Ovary (tissue), 10 donors: ENCODE data around the gene SLC6A18. TPM values are rescaled to one million over a fixed set of nuclear protein-coding genes. Genes with fewer than 3 reads are reported as not detected.

ENCODE experiments used
- DNase-seq, 5 donors: peaks; one replicate each; pipeline ENCODE4 v3.0.0-alpha.2; 2019 to 2020
- H3K27ac ChIP-seq, 2 donors: fragments of 200-600 bp; one replicate each; pipeline versions ENCODE4 v1.5.1 to v1.8.0; 2019 to 2022
- H3K27me3 ChIP-seq: fragments of 200-600 bp; one replicate; pipeline ENCODE4 v1.8.0; 2022
- H3K36me3 ChIP-seq: fragments of 200-600 bp; sonication (generic); one replicate; pipeline ENCODE4 v1.5.1; 2019
- H3K4me1 ChIP-seq: one replicate; pipeline ENCODE4 v1.8.1; 2013; ENCODE audit warnings: mild to moderate bottlenecking, moderate library complexity; ENCODE audit not compliant: insufficient read depth
- H3K4me3 ChIP-seq: fragments of 200-600 bp; sonication (generic); one replicate; pipeline ENCODE4 v1.5.1; 2017
- H3K9me3 ChIP-seq, 2 donors: fragments of 200-600 bp in 1 of 2; sonication (generic) in 1 of 2; one replicate each; pipeline versions ENCODE4 v1.5.1 to v1.8.1; 2013 to 2019; ENCODE audit warnings: mild to moderate bottlenecking in 1 of 2, moderate library complexity in 1 of 2
- EP300 ChIP-seq: sonication (generic); formaldehyde crosslinking; IDR thresholded peaks from one replicate; pipeline ENCODE4 v1.6.1; 2017; ENCODE audit warnings: antibody characterized with exemption
- POLR2A ChIP-seq: fragments of 450-650 bp; IDR thresholded peaks from one replicate; pipeline ENCODE4 v1.6.1; 2017; ENCODE audit warnings: antibody characterized with exemption, mild to moderate bottlenecking, moderate library complexity
- WGBS, 3 donors: extraction: QIAGEN DNeasy Blood & Tissue Kit in 1 of 3; methylation state at CpG; one replicate each; pipeline versions ENCODE4 v1.1.5 to v1.1.7; 2013 to 2017; 5-methylcytosine and 5-hydroxymethylcytosine counted together
- intact Hi-C, 4 donors: fragments of 100-400 bp; cut with DNase I; formaldehyde crosslinking; loops; one replicate each; pipeline versions ENCODE4 v1.11.0 to v1.15.1; 2022 to 2023
- long read RNA-seq, 3 donors: library from polyadenylated mRNA in 2 of 3; unstranded in 2 of 3; transcript quantifications; one replicate each; pipeline ENCODE4 v2.0.0 and lab custom pipeline, GENCODE V29; 2021 to 2026
- polyA plus RNA-seq, 2 donors: library from polyadenylated mRNA; stranded (reverse); fragments of 200-250 nt in 1 of 2; fragments of 350-450 nt in 1 of 2; fragmentation: Illumina TruSeq in 1 of 2; extraction: RNeasy Lipid Tissue Mini Kit (QIAGEN cat#74804) in 1 of 2; gene quantifications; one replicate each; pipeline ENCODE4 v1.2.3, GENCODE V29; 2013 to 2014
- total RNA-seq, 7 donors: library from RNA; depleted of rRNA in 2 of 7; stranded (reverse); fragments of >200 nt in 2 of 7; fragmentation: NEBNext Ultra II Directional in 3 of 7; extraction: Animal tissue kit (Norgen Biotek cat#: 25700) in 3 of 7; gene quantifications; one replicate each; pipeline versions ENCODE4 v1.1.0 to v1.2.4, GENCODE V29; 2016 to 2023
- TF ChIP-seq, protein P1 (sequence below), 3 donors: fragments of 450-650 bp in 2 of 3; fragments of 200-600 bp in 1 of 3; IDR thresholded peaks; one replicate each; pipeline versions ENCODE4 v1.5.1 to v1.8.0; 2016 to 2022; ENCODE audit warnings: antibody characterized with exemption in 3 of 3, mild to moderate bottlenecking in 1 of 3
- donor health status: DM: no; HTN: no; CAD: no; lungs with moderate emphysema.
- donor health status: DM: no; HTN: no; CAD: no.
- donor health status: Bipolar disorder and iron deficiency.
- donor health status: DM: yes; HTN: yes; CAD: no.
- donor health status: DM: no; HTN: no; CAD: no.
- donor health status: DM: yes; HTN: yes; CAD: no.

SLC6A18 gene, protein sequence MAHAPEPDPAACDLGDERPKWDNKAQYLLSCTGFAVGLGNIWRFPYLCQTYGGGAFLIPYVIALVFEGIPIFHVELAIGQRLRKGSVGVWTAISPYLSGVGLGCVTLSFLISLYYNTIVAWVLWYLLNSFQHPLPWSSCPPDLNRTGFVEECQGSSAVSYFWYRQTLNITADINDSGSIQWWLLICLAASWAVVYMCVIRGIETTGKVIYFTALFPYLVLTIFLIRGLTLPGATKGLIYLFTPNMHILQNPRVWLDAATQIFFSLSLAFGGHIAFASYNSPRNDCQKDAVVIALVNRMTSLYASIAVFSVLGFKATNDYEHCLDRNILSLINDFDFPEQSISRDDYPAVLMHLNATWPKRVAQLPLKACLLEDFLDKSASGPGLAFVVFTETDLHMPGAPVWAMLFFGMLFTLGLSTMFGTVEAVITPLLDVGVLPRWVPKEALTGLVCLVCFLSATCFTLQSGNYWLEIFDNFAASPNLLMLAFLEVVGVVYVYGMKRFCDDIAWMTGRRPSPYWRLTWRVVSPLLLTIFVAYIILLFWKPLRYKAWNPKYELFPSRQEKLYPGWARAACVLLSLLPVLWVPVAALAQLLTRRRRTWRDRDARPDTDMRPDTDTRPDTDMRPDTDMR
- total RNA-seq: not detected
- polyA plus RNA-seq: not detected
- long read RNA-seq, donor 1: 0 reads
- long read RNA-seq, donor 2: 0 reads
- long read RNA-seq, donor 3: 0 reads

DNA sequence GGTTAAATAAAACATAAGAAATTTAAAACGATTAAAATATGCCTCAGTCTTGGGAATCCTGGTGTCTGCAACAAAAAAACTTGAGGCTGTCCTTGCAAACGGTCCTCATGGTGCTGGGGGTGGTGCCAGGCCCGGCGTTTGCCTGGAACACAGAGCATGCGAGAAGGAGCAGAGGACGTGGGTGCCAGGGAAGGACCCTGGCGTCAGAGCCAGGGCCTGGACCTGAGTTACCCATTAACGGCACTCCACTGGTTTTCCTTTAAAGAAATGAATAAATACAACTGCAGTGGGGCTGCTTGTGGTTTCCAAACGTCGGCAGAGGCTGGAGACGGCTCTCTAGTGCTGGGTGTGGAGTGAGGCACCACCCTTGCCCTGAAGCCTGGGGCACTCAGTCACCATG is at the start of gene SLC6A18:
Gene SLC6A18, plus strand, starts transcription at position 301 of the 400 bp plus-strand sequence. Its CDS starts 97 bp downstream, at position 398.
- intact Hi-C loops: no loop called here
- Histone ChIP-seq H3K27me3 (no peaks in the 10 kb centered on the region), H3K4me1 (no peaks in the 10 kb centered on the region), H3K4me3 (no peak within 1 kb of the TSS), H3K36me3 (no peaks in the 10 kb centered on the region), H3K27ac (no peak within 1 kb of the TSS), H3K9me3 (no peaks in the 10 kb centered on the region)
- TF ChIP-seq POLR2A (no peak), EP300 (no peak)
- TF ChIP-seq, protein P1, sequence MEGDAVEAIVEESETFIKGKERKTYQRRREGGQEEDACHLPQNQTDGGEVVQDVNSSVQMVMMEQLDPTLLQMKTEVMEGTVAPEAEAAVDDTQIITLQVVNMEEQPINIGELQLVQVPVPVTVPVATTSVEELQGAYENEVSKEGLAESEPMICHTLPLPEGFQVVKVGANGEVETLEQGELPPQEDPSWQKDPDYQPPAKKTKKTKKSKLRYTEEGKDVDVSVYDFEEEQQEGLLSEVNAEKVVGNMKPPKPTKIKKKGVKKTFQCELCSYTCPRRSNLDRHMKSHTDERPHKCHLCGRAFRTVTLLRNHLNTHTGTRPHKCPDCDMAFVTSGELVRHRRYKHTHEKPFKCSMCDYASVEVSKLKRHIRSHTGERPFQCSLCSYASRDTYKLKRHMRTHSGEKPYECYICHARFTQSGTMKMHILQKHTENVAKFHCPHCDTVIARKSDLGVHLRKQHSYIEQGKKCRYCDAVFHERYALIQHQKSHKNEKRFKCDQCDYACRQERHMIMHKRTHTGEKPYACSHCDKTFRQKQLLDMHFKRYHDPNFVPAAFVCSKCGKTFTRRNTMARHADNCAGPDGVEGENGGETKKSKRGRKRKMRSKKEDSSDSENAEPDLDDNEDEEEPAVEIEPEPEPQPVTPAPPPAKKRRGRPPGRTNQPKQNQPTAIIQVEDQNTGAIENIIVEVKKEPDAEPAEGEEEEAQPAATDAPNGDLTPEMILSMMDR (IDR thresholded peaks at IDR 0.05): no peak
- 69 to 79% (median 73%) methylated on average over 11 of the region's 11 CpGs for WGBS, 3 donors
- no peak for DNase-seq

DNA sequence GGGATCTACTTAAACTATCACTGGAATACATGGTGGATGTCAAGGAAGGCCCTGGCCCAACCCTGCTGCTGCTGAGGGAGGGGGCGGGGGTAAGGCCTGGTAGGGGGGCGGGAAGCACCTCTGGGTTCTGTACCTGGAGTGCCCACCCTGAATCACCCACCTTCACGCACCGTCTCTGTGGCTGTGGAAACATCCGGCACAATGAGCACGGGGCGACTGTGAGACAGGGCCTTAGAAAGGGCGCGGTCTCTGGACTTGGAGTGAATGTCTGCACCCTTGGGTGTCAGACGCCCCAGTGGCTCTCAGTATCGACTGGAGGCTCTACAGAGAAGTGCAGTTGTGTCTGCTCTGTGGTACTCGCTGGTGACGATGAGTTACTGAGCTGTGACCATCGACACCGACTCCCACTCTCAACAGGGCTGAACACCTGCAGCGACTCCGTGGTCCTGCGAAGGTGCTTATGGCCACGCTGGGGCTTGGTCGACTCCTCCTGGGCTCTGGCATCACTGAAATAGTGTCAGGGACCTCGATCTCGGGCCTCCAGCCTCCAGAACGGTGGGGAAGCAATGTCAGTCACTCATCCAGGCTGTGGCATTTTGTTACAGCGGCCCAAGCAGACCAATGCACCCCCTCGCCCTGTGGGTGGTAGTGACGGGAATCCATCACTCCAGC is 49.2 kb upstream of the SLC6A18 start:
- H3K9me3 ChIP-seq: no peaks in the 10 kb centered on the region
- TF ChIP-seq, protein P1 (IDR thresholded peaks at IDR 0.05): no peak
- TF ChIP-seq EP300 (no peak), POLR2A (no peak)
- H3K4me1 ChIP-seq: no peaks in the 10 kb centered on the region
- intact Hi-C loops: no loop called here
- no peaks in the 10 kb centered on the region for H3K27me3 ChIP-seq
- 89 to 93% (median 91%) methylated on average over 26 of the region's 26 CpGs for WGBS, 3 donors
- H3K36me3 ChIP-seq: no peaks in the 10 kb centered on the region
- no peak overlapping the region for H3K27ac ChIP-seq
- no peak for DNase-seq
- H3K4me3 ChIP-seq: no peak overlapping the region

DNA sequence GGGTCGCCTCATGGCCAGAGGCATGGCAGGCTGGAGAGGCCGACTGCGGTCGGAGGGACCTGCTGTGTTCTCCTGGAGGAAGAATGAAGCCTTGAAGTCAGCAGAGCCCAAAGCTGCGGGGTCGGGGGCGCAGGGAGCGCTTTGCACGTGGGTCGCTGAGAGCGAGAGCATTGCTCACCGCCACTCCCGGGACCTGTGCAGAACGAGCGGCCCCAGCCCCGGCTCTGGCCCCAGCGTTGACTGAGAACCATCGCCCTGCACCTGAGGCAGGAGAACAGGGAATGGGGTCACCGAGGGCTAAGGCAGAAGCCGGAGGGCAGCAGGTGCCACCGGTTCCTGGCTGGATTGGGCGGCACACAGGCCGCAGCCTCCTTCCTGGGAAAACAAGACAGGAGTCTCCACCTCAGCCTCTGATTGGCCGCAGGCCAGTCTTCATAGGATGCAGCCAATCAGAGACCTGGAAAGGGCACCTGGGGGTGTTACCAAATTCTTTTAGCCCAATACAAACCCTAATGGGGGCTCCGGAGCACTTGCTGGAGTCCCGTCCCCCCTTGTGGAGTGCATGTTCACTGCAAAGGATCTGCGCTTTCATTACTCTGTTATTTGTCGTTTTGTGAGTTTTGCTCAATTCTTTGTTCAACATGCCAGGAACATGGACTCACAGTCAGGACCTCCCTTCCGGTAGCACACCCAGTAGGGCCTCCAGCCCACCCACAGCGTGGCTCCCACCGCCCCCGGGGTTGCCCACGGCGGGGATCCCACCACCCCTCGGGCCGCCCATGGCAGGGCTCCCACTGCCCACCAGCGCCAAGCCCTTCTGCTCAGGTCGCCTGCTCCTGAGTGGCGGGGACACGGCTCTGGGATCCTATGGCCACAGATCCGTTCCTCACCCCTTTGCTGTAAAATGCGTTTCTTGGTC is 48.4 kb upstream of the SLC6A18 start:
- intact Hi-C loops: no loop called here
- TF ChIP-seq, protein P1 (IDR thresholded peaks at IDR 0.05): no peak
- TF ChIP-seq POLR2A (no peak), EP300 (no peak)

More for the DNA sequence above, 48.4 kb upstream of the SLC6A18 start:
- Histone ChIP-seq H3K27me3 (no peaks in the 10 kb centered on the region), H3K9me3 (no peaks in the 10 kb centered on the region), H3K27ac (no peak overlapping the region), H3K36me3 (no peaks in the 10 kb centered on the region), H3K4me1 (no peaks in the 10 kb centered on the region), H3K4me3 (no peak overlapping the region)
- WGBS, 3 donors: 84 to 89% (median 87%) methylated on average over 42 of the region's 42 CpGs
- no peak for DNase-seq
